ENCODE results near the gene IDE. TPM values are rescaled to one million over a fixed set of nuclear protein-coding genes. Genes with fewer than 3 reads are reported as not detected.

Gene IDE
- total RNA-seq, 1 donor from 2014 or later, result 44.6 TPM

DNA sequence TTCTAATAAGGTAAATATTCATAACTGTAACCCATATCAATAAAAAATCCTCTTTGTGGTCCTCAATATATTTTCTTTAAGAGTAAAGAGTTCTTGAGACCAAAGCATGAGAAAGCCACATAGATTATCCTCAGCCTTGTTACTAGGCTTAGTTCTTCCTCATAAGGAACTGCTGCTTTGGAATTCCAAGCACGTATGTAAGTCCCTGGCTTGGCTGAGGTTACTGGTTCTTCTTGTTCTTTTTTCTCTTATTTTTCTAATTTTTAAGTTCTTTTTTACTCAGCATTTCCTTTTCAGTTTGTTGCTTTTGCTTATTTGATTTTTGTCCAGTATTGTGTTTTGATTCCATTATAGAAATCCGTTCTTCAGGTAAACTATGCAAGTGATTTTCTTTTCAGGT lies 155.7 kb downstream of the IDE start:
- peaks cover 4% of the 10 kb centered on the region for H3K36me3 Mint-ChIP-seq (ENCODE audit: low read depth)
- peaks cover 2% of the 10 kb centered on the region for H3K27me3 Mint-ChIP-seq (ENCODE audit: low read depth)
- no peak overlapping the region for H3K27ac Mint-ChIP-seq (ENCODE audit: unreplicated experiment)
- TF ChIP-seq, protein P1, sequence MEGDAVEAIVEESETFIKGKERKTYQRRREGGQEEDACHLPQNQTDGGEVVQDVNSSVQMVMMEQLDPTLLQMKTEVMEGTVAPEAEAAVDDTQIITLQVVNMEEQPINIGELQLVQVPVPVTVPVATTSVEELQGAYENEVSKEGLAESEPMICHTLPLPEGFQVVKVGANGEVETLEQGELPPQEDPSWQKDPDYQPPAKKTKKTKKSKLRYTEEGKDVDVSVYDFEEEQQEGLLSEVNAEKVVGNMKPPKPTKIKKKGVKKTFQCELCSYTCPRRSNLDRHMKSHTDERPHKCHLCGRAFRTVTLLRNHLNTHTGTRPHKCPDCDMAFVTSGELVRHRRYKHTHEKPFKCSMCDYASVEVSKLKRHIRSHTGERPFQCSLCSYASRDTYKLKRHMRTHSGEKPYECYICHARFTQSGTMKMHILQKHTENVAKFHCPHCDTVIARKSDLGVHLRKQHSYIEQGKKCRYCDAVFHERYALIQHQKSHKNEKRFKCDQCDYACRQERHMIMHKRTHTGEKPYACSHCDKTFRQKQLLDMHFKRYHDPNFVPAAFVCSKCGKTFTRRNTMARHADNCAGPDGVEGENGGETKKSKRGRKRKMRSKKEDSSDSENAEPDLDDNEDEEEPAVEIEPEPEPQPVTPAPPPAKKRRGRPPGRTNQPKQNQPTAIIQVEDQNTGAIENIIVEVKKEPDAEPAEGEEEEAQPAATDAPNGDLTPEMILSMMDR (IDR thresholded peaks at IDR 0.05), result no peak
- no peak overlapping the region for H3K4me3 Mint-ChIP-seq (ENCODE audit: unreplicated experiment)
- H3K4me1 Mint-ChIP-seq (ENCODE audit: low read depth), result no peaks in the 10 kb centered on the region
- no peak for DNase-seq (ENCODE audit: low spot score)
- peaks cover 9% of the 10 kb centered on the region for H3K9me3 Mint-ChIP-seq (ENCODE audit: low read depth)

DNA sequence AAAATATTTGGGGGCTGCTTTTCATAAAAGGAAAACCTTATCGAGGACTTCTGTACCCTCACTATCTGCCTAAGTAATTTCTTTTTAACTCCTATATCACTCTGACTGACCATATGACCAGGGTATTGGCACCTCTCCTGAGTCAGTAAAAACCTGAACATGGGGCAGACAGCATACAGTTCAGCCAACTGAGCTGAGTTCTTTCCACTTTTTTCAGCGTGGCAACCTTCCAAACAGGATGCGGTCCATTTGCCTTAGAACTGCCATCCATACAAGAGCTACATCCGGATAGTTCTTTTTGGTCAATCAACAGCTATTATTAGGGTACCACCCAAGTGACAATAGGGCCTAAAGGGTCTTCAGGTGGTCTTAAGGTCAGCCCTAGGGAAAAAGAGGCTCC lies 160.4 kb downstream of the IDE start:
- Mint-ChIP-seq H3K27me3 (ENCODE audit: low read depth) (peaks cover 8% of the 10 kb centered on the region), H3K36me3 (ENCODE audit: low read depth) (peaks cover 2% of the 10 kb centered on the region), H3K4me1 (ENCODE audit: low read depth) (no peaks in the 10 kb centered on the region), H3K27ac (ENCODE audit: unreplicated experiment) (no peak overlapping the region), H3K4me3 (ENCODE audit: unreplicated experiment) (no peak overlapping the region), H3K9me3 (ENCODE audit: low read depth) (no peaks in the 10 kb centered on the region)
- no peak for DNase-seq (ENCODE audit: low spot score)
- TF ChIP-seq, protein P1 (IDR thresholded peaks at IDR 0.05), result no peak

DNA sequence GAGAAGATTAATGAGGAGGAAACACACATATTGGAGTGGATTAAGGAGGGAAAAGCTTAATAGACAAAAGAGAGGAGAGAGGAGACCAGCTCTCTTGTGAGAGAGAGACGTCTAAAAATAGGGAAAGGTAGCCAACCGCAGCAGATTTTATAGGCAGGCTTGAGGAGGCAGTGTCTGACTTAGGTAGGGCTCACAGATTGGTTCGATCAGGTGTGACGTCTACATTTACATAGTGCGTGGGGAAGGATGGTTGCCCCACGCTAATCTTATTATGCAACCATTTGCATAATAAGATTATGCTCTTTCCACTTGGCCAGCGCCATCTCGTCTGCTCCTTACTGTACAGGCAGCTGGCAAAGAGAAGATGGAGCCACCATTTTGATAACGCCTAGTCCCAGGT lies 160.9 kb downstream of the IDE start:
- H3K4me1 Mint-ChIP-seq (ENCODE audit: low read depth), result no peaks in the 10 kb centered on the region
- no peak for DNase-seq (ENCODE audit: low spot score)
- TF ChIP-seq, protein P1 (IDR thresholded peaks at IDR 0.05), result no peak
- peaks cover 11% of the 10 kb centered on the region for H3K27me3 Mint-ChIP-seq (ENCODE audit: low read depth)
- H3K27ac Mint-ChIP-seq (ENCODE audit: unreplicated experiment), result no peak overlapping the region
- no peaks in the 10 kb centered on the region for H3K9me3 Mint-ChIP-seq (ENCODE audit: low read depth)
- no peak overlapping the region for H3K4me3 Mint-ChIP-seq (ENCODE audit: unreplicated experiment)
- H3K36me3 Mint-ChIP-seq (ENCODE audit: low read depth), result peaks cover 2% of the 10 kb centered on the region

DNA sequence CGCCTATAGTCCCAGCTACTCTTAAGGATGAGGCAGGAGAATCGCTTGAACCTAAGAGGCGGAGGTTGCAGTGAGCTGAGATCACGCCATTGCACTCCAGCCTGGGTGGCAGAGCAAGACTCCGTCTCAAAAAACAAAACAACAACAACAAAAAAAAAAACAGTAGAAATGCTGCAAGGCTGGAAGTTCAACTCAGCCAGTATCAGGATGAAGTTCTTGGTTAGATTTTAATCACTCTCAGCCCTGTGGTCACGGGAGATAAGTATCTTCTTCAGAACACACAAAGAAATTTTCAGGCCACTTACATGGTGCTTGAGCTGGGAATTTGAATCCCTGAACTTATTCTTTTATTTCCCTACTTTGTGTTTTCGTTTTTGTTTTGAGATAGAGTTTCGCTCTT lies 162.5 kb downstream of the IDE start:
- Mint-ChIP-seq H3K27ac (ENCODE audit: unreplicated experiment) (no peak overlapping the region), H3K27me3 (ENCODE audit: low read depth) (peaks cover 19% of the 10 kb centered on the region), H3K9me3 (ENCODE audit: low read depth) (no peaks in the 10 kb centered on the region), H3K4me3 (ENCODE audit: unreplicated experiment) (no peak overlapping the region), H3K36me3 (ENCODE audit: low read depth) (peaks cover 2% of the 10 kb centered on the region), H3K4me1 (ENCODE audit: low read depth) (no peaks in the 10 kb centered on the region)
- TF ChIP-seq, protein P1 (IDR thresholded peaks at IDR 0.05), result no peak
- DNase-seq (ENCODE audit: low spot score), result no peak

DNA sequence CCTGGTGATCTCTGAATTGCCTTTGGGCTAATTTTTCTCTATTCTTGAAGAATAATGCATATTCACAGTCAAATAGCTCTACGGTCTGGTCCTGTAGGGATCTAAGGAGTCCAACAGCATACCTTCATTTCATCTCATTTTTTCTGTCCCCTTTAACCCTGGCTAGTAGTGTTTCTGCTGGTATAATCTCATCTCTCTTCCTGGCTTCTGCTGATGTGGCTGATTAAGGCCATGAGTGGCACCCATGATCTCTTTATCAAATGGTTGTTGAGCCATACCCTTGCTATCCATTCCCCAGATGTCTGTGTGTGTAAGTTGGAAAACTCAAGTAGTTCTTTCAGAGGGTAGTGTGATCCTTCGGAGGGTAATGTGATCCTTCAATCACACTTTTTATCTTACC lies 163.4 kb downstream of the IDE start:
- no peak overlapping the region for H3K4me3 Mint-ChIP-seq (ENCODE audit: unreplicated experiment)
- H3K9me3 Mint-ChIP-seq (ENCODE audit: low read depth), result no peaks in the 10 kb centered on the region
- no peaks in the 10 kb centered on the region for H3K36me3 Mint-ChIP-seq (ENCODE audit: low read depth)
- H3K27me3 Mint-ChIP-seq (ENCODE audit: low read depth), result peaks cover 21% of the 10 kb centered on the region
- DNase-seq (ENCODE audit: low spot score), result no peak
- H3K27ac Mint-ChIP-seq (ENCODE audit: unreplicated experiment), result no peak overlapping the region
- TF ChIP-seq, protein P1 (IDR thresholded peaks at IDR 0.05), result no peak
- H3K4me1 Mint-ChIP-seq (ENCODE audit: low read depth), result no peaks in the 10 kb centered on the region
